ENCODE data around the gene PCK1.

- TF ChIP-seq USF2 (IDR thresholded peaks at IDR 0.05; ENCODE audit: low read depth, low read length) (no peak), USF2 (CRISPR knock-in tag; IDR thresholded peaks at IDR 0.05; ENCODE audit: borderline replicate concordance) (no peak), PAF1 (CRISPR knock-in tag; IDR thresholded peaks at IDR 0.05) (no peak), CTCF (CRISPR knock-in tag; IDR thresholded peaks at IDR 0.05) (no peak), ZNF850 (CRISPR knock-in tag; conservative IDR thresholded peaks at IDR 0.05) (no peak), ZNF263 (CRISPR knock-in tag; IDR thresholded peaks at IDR 0.05) (no peak), BRCA1 (CRISPR knock-in tag; IDR thresholded peaks at IDR 0.05) (no peak), SKIL (CRISPR knock-in tag; IDR thresholded peaks at IDR 0.05; ENCODE audit: borderline replicate concordance) (no peak), RFXAP (CRISPR knock-in tag; IDR thresholded peaks at IDR 0.05; ENCODE audit: borderline replicate concordance) (no peak)
Measured at GRCh38 chr20:57600320-57601210, 39.7 kb downstream of the PCK1 start.
